Spleen (tissue), 11 donors: ENCODE results near the gene TM4SF4. TPM values are rescaled to one million over a fixed set of nuclear protein-coding genes. Genes with fewer than 3 reads are reported as not detected.

ENCODE experiments used
- DNase-seq: peaks from one replicate; pipeline ENCODE4 v3.0.0-alpha.2; 2020
- H3K27ac ChIP-seq, 8 donors: fragments of 200-600 bp; sonication (generic) in 7 of 8; 1 replicate in 4 of 8; 2 replicates in 4 of 8; pipeline versions ENCODE4 v1.5.0 to v1.8.0; 2016 to 2021; ENCODE audit warnings: inconsistent platforms in 4 of 8, mild to moderate bottlenecking in 4 of 8, moderate library complexity in 1 of 8
- H3K27me3 ChIP-seq, 7 donors: fragments of 200-600 bp; sonication (generic) in 6 of 7; replicated peaks in 1 of 7; 1 replicate in 4 of 7; 2 replicates in 3 of 7; pipeline versions ENCODE4 v1.5.0 to v1.8.0; 2016 to 2021; ENCODE audit warnings: inconsistent platforms in 3 of 7, mild to moderate bottlenecking in 1 of 7
- H3K36me3 ChIP-seq, 6 donors: fragments of 200-600 bp; sonication (generic) in 5 of 6; 1 replicate in 4 of 6; 2 replicates in 2 of 6; pipeline versions ENCODE4 v1.5.0 to v1.8.0; 2016 to 2021; ENCODE audit warnings: inconsistent platforms in 2 of 6
- H3K4me1 ChIP-seq, 6 donors: fragments of 200-600 bp; sonication (generic) in 5 of 6; 1 replicate in 3 of 6; 2 replicates in 3 of 6; pipeline versions ENCODE4 v1.5.0 to v1.8.0; 2016 to 2021; ENCODE audit warnings: inconsistent platforms in 3 of 6
- H3K4me3 ChIP-seq, 8 donors: fragments of 200-600 bp; sonication (generic) in 7 of 8; 1 replicate in 4 of 8; 2 replicates in 4 of 8; pipeline versions ENCODE4 v1.5.0 to v1.8.0; 2016 to 2021; ENCODE audit warnings: inconsistent platforms in 4 of 8, mild to moderate bottlenecking in 4 of 8, moderate library complexity in 2 of 8
- H3K9me3 ChIP-seq, 8 donors: fragments of 200-600 bp; sonication (generic) in 7 of 8; 1 replicate in 4 of 8; 2 replicates in 4 of 8; pipeline versions ENCODE4 v1.5.0 to v1.8.0; 2016 to 2021; ENCODE audit warnings: inconsistent platforms in 4 of 8
- CTCF ChIP-seq, 11 experiments: fragments of 200-600 bp in 7 of 11; fragments of 450-650 bp in 4 of 11; sonication (generic) in 4 of 11; IDR thresholded peaks in 8 of 11; conservative IDR thresholded peaks in 3 of 11; 1 replicate in 7 of 11; 2 replicates in 4 of 11; pipeline versions ENCODE4 v1.4.0 to v1.8.0; 2016 to 2021; ENCODE audit warnings: antibody characterized with exemption in 11 of 11, inconsistent platforms in 4 of 11, mild to moderate bottlenecking in 1 of 11
- POLR2A ChIP-seq, 3 donors: fragments of 450-650 bp; IDR thresholded peaks; one replicate each; pipeline ENCODE4 v1.5.1; 2017; ENCODE audit warnings: antibody characterized with exemption in 3 of 3, mild to moderate bottlenecking in 1 of 3
- POLR2AphosphoS5 ChIP-seq, 3 donors: sonication (generic); formaldehyde crosslinking; IDR thresholded peaks; one replicate each; pipeline ENCODE4 v1.5.1; 2017; ENCODE audit warnings: antibody characterized with exemption in 3 of 3
- WGBS, 5 donors: extraction: QIAGEN DNeasy Blood & Tissue Kit in 3 of 5; methylation state at CpG; one replicate each; pipeline versions ENCODE4 v1.1.5 to v1.1.7; 2013 to 2018; 5-methylcytosine and 5-hydroxymethylcytosine counted together
- intact Hi-C: fragments of 100-400 bp; cut with DNase I; formaldehyde crosslinking; loops from one replicate; pipeline ENCODE4 v1.15.0; 2023; ENCODE audit warnings: low total_unique reads
- polyA plus RNA-seq, 3 donors: library from polyadenylated mRNA; stranded (reverse); fragments of 200-250 nt; gene quantifications; one replicate each; pipeline ENCODE4 v1.2.1, GENCODE V29; 2013
- total RNA-seq, 7 donors: library from RNA; depleted of rRNA in 3 of 7; stranded (reverse); fragments of >200 nt in 3 of 7; fragmentation: NEBNext Ultra II Directional in 4 of 7; extraction: Animal tissue kit (Norgen Biotek cat#: 25700) in 4 of 7; gene quantifications; one replicate each; pipeline versions ENCODE4 v1.1.0 to v1.2.1, GENCODE V29; 2016 to 2021
- donor health status: healthy with polysubstance abuse.
- donor health status: DM: no; HTN: no; CAD: no; lungs with moderate emphysema.
- donor health status: DM: no; HTN: no; CAD: no.
- donor health status: Bipolar disorder and iron deficiency.
- donor health status: healthy.
- donor health status: DM: no; HTN: no; CAD: no.
- donor health status: DM: yes; HTN: yes; CAD: no.

TM4SF4 gene
- total and polyA plus RNA-seq, 10 donors = 0.11 to 0.29 TPM; not detected in 8

- Histone ChIP-seq H3K27me3 (no peaks in the 10 kb centered on the region), H3K36me3 (no peaks in the 10 kb centered on the region), H3K27ac (no peak overlapping the region), H3K9me3 (no peaks in the 10 kb centered on the region), H3K4me3 (no peak overlapping the region), H3K4me1 (peaks cover 0 to 5% (median 1%) of the 10 kb centered on the region in 6 donors)
- intact Hi-C loops = no loop called here
- no peak for DNase-seq
- no peak for TF ChIP-seq POLR2AphosphoS5 (IDR thresholded peaks at IDR 0.05)
- no peak for TF ChIP-seq POLR2A (IDR thresholded peaks at IDR 0.05)
- no peak for TF ChIP-seq CTCF (IDR thresholded peaks at IDR 0.05 in 8 of 11, conservative IDR thresholded peaks at IDR 0.05 in 3 of 11)
Measured at GRCh38 chr3:149437710-149438109, 36.8 kb upstream of the TM4SF4 start.

- Histone ChIP-seq H3K9me3 (no peaks in the 10 kb centered on the region), H3K36me3 (no peaks in the 10 kb centered on the region), H3K27me3 (no peaks in the 10 kb centered on the region), H3K4me1 (peaks cover 0 to 11% (median 5%) of the 10 kb centered on the region in 6 donors), H3K27ac (no peak overlapping the region), H3K4me3 (no peak overlapping the region)
- DNase-seq = no peak
- intact Hi-C loops = no loop called here
- TF ChIP-seq CTCF (IDR thresholded peaks at IDR 0.05 in 8 of 11, conservative IDR thresholded peaks at IDR 0.05 in 3 of 11) = no peak
- no peak for TF ChIP-seq POLR2A (IDR thresholded peaks at IDR 0.05)
Measured at GRCh38 chr3:149438981-149439380, 35.5 kb upstream of the TM4SF4 start.

- Histone ChIP-seq H3K36me3 (no peaks in the 10 kb centered on the region), H3K4me3 (no peak overlapping the region), H3K4me1 (peaks cover 0 to 11% (median 5%) of the 10 kb centered on the region in 6 donors), H3K9me3 (no peaks in the 10 kb centered on the region), H3K27me3 (no peaks in the 10 kb centered on the region), H3K27ac (no peak overlapping the region)
- intact Hi-C loops = no loop called here
- no peak for DNase-seq
- WGBS, 5 donors = 91 to 100% (median 97%) methylated on average over 1 of the region's 1 CpG
- TF ChIP-seq CTCF (IDR thresholded peaks at IDR 0.05 in 8 of 11, conservative IDR thresholded peaks at IDR 0.05 in 3 of 11) = no peak
- TF ChIP-seq POLR2A (IDR thresholded peaks at IDR 0.05) = no peak
- TF ChIP-seq POLR2AphosphoS5 (IDR thresholded peaks at IDR 0.05) = no peak
Measured at GRCh38 chr3:149441642-149442041, 32.9 kb upstream of the TM4SF4 start.

- Histone ChIP-seq H3K4me1 (peaks cover 0 to 11% (median 5%) of the 10 kb centered on the region in 6 donors), H3K36me3 (no peaks in the 10 kb centered on the region), H3K27ac (no peak overlapping the region), H3K4me3 (no peak overlapping the region), H3K9me3 (no peaks in the 10 kb centered on the region), H3K27me3 (no peaks in the 10 kb centered on the region)
- no peak for TF ChIP-seq POLR2A (IDR thresholded peaks at IDR 0.05)
- no peak for TF ChIP-seq CTCF (IDR thresholded peaks at IDR 0.05 in 8 of 11, conservative IDR thresholded peaks at IDR 0.05 in 3 of 11)
- TF ChIP-seq POLR2AphosphoS5 (IDR thresholded peaks at IDR 0.05) = no peak
- DNase-seq = no peak
- 46 to 74% (median 64%) methylated on average over 1 of the region's 1 CpG for WGBS, 5 donors
- intact Hi-C loops = no loop called here
Measured at GRCh38 chr3:149442043-149442442, 32.5 kb upstream of the TM4SF4 start.
